WERI-Rb-1 (cell line): Measurements from ENCODE around the gene DDAH2.

Experiments used
- DNase-seq: peaks from one replicate; pipeline ENCODE4 v3.0.0-alpha.2; 2020
- H3K27ac ChIP-seq: fragments of 250-450 bp; sonication (Bioruptor Pico); 2 replicates; pipeline ENCODE4 v1.5.1; 2020; ENCODE audit warnings: mild to moderate bottlenecking, moderate library complexity
- H3K27me3 ChIP-seq: fragments of 250-450 bp; sonication (Bioruptor Pico); 2 replicates; pipeline ENCODE4 v1.5.1; 2021; ENCODE audit warnings: mild to moderate bottlenecking, low read depth, moderate library complexity; ENCODE audit not compliant: insufficient read depth, severe bottlenecking
- H3K36me3 ChIP-seq: fragments of 250-450 bp; sonication (Bioruptor Pico); 2 replicates; pipeline ENCODE4 v1.5.1; 2020; ENCODE audit warnings: mild to moderate bottlenecking, moderate library complexity
- H3K4me3 ChIP-seq: 2 replicates; pipeline ENCODE4 v1.5.1; 2011; ENCODE audit warnings: low read depth, mild to moderate bottlenecking, control low read depth, low read length
- H3K9me3 ChIP-seq: fragments of 250-450 bp; sonication (Bioruptor Pico); 2 replicates; pipeline ENCODE4 v1.5.1; 2021; ENCODE audit warnings: mild to moderate bottlenecking, moderate library complexity; ENCODE audit not compliant: severe bottlenecking
- CTCF ChIP-seq: IDR thresholded peaks from 2 replicates; pipeline ENCODE4 v1.5.1; 2011; ENCODE audit warnings: low read depth, mild to moderate bottlenecking, control low read depth, inconsistent platforms, low read length

DDAH2 gene

GRCh38 chr6:31727034-31727716, 1.9 kb downstream of the DDAH2 start:
- H3K9me3 ChIP-seq, result no peaks in the 10 kb centered on the region
- no peak for DNase-seq
- peaks cover 43% of the 10 kb centered on the region for H3K36me3 ChIP-seq
- H3K27ac ChIP-seq, result no peak overlapping the region
- no peaks in the 10 kb centered on the region for H3K27me3 ChIP-seq
- TF ChIP-seq CTCF, result no peak
- H3K4me3 ChIP-seq, result no peak overlapping the region

GRCh38 chr6:31725502-31726350, 3.4 kb downstream of the DDAH2 start:
- no peak for DNase-seq
- H3K36me3 ChIP-seq, result peaks cover 30% of the 10 kb centered on the region
- H3K9me3 ChIP-seq, result no peaks in the 10 kb centered on the region
- H3K4me3 ChIP-seq, result no peak overlapping the region
- no peak overlapping the region for H3K27ac ChIP-seq
- no peak for TF ChIP-seq CTCF
- H3K27me3 ChIP-seq, result no peaks in the 10 kb centered on the region

- DNase-seq, result peak; percentile 9
- no peaks in the 10 kb centered on the region for H3K27me3 ChIP-seq
- H3K27ac ChIP-seq, result no peak overlapping the region
- TF ChIP-seq CTCF, result no peak
- no peaks in the 10 kb centered on the region for H3K9me3 ChIP-seq
- H3K36me3 ChIP-seq, result peaks cover 29% of the 10 kb centered on the region
- H3K4me3 ChIP-seq, result no peak overlapping the region
Observed at GRCh38 chr6:31723980-31724691, 5.0 kb downstream of the DDAH2 start.

GRCh38 chr6:31723245-31723979, 5.7 kb downstream of the DDAH2 start, which contains the start of gene MPIG6B:
Gene MPIG6B, plus strand, starts transcription at chr6:31723373. Its CDS starts 11 bp downstream, at chr6:31723384.
- no peak for DNase-seq
- Histone ChIP-seq H3K4me3 (no peak within 1 kb of the TSS), H3K27me3 (no peaks in the 10 kb centered on the region), H3K36me3 (peaks cover 24% of the 10 kb centered on the region), H3K9me3 (no peaks in the 10 kb centered on the region), H3K27ac (no peak within 1 kb of the TSS)
- TF ChIP-seq CTCF, result no peak

GRCh38 chr6:31722173-31722572, 6.9 kb downstream of the DDAH2 start:
- H3K27me3 ChIP-seq, result no peaks in the 10 kb centered on the region
- H3K36me3 ChIP-seq, result peaks cover 14% of the 10 kb centered on the region
- no peaks in the 10 kb centered on the region for H3K9me3 ChIP-seq
- no peak for DNase-seq
- no peak for TF ChIP-seq CTCF
- H3K27ac ChIP-seq, result no peak overlapping the region
- no peak overlapping the region for H3K4me3 ChIP-seq
